H1 (cell line): ENCODE measurements around the gene NR2F6. TPM values are rescaled to one million over a fixed set of nuclear protein-coding genes. Genes with fewer than 3 reads are reported as not detected.

Experiments
- EP300 ChIP-seq, 2 experiments: IDR thresholded peaks; 1 replicate in 1 of 2; 2 replicates in 1 of 2; pipeline ENCODE4 v1.6.1; 2011 to 2012; ENCODE audit warnings: low read depth in 2 of 2, low read length in 2 of 2, mild to moderate bottlenecking in 2 of 2, borderline replicate concordance in 1 of 2, inconsistent platforms in 1 of 2, moderate library complexity in 1 of 2
- KDM1A ChIP-seq: fragments of 200-600, 300-600 bp; sonication (generic); IDR thresholded peaks from 2 replicates; pipeline ENCODE4 v1.7.1; 2016; ENCODE audit warnings: mild to moderate bottlenecking, low read length, borderline replicate concordance
- NRF1 ChIP-seq: IDR thresholded peaks from 2 replicates; pipeline ENCODE4 v1.6.1; 2011; ENCODE audit warnings: mild to moderate bottlenecking, low read depth, low read length, improper control_type of control experiment
- TEAD4 ChIP-seq: IDR thresholded peaks from 2 replicates; pipeline ENCODE4 v1.6.1; 2012; ENCODE audit warnings: low read depth, low read length, inconsistent platforms, mixed read lengths
- polyA plus RNA-seq, 7 experiments: library from polyadenylated mRNA; depleted of rRNA in 3 of 7; stranded (reverse) in 5 of 7; unstranded in 2 of 7; fragments of >200 nt in 5 of 7; fragments of 200-250 nt in 2 of 7; gene quantifications; 1 replicate in 5 of 7; 2 replicates in 1 of 7; 4 replicates in 1 of 7; pipeline versions ENCODE4 v1.2.1 to v1.2.3, GENCODE V29; 2011 to 2013; ENCODE audit warnings: missing spikeins in 2 of 7, mixed read lengths in 2 of 7
- total RNA-seq: library from RNA; stranded (reverse); fragmentation: NEBNext Ultra II Directional; extraction: Animal tissue kit (Norgen Biotek cat#: 25700); gene quantifications from 2 replicates; pipeline ENCODE4 v1.2.1, GENCODE V29; 2021

Gene NR2F6
- total and polyA plus RNA-seq, 2 of the 8 experiments (the other 6 are each of a cell fraction or from before 2014, with no cell fraction given), result 99.7 to 114 TPM

- no peak for TF ChIP-seq NRF1
- TF ChIP-seq KDM1A, result peak; percentile 38; the same call in 1 of the 2 replicates
- TF ChIP-seq EP300 (IDR thresholded peaks at IDR 0.05; ENCODE audit: borderline replicate concordance in 1 of 2, low read depth in 2 of 2, low read length in 2 of 2), result 0 out of 3 replicates have a peak, but pooled peaks of 1 of the 2 experiments have one; percentile 14
- TF ChIP-seq TEAD4, result peak; percentile 26; the same call in 1 of the 2 replicates
Observed at GRCh38 chr19:17264641-17264979, 18.9 kb upstream of the NR2F6 start, which contains the start of gene USHBP1 (continued).
